Trophoblast cell (in vitro differentiated cells and primary cell): ENCODE measurements around the gene CAPN13.

Experiments used
- DNase-seq, 2 donors: peaks; one replicate each; pipeline ENCODE4 v3.0.0-alpha.2; 2016
- H2AFZ ChIP-seq: 2 replicates; pipeline ENCODE4 v1.6.1; 2013; ENCODE audit warnings: low read length, moderate library complexity, mild to moderate bottlenecking; ENCODE audit not compliant: insufficient read depth, poor library complexity
- H2AK5ac ChIP-seq: 2 replicates; pipeline ENCODE4 v1.6.1; 2013; ENCODE audit warnings: mild to moderate bottlenecking, low read length
- H2BK120ac ChIP-seq: 2 replicates; pipeline ENCODE4 v1.6.1; 2013; ENCODE audit warnings: low read length, mild to moderate bottlenecking, moderate library complexity; ENCODE audit not compliant: insufficient read depth, poor library complexity
- H2BK12ac ChIP-seq: 2 replicates; pipeline ENCODE4 v1.6.1; 2013; ENCODE audit warnings: mild to moderate bottlenecking, low read length, moderate library complexity
- H2BK5ac ChIP-seq: 2 replicates; pipeline ENCODE4 v1.6.1; 2013; ENCODE audit warnings: low read length, low read depth, moderate library complexity, mild to moderate bottlenecking; ENCODE audit not compliant: poor library complexity
- H3K14ac ChIP-seq: 2 replicates; pipeline ENCODE4 v1.6.1; 2013; ENCODE audit warnings: mild to moderate bottlenecking, low read length
- H3K18ac ChIP-seq: 2 replicates; pipeline ENCODE4 v1.6.1; 2013; ENCODE audit warnings: mild to moderate bottlenecking, low read length
- H3K23ac ChIP-seq: 2 replicates; pipeline ENCODE4 v1.6.1; 2013; ENCODE audit warnings: low read length
- H3K27ac ChIP-seq: 2 replicates; pipeline ENCODE4 v1.5.1; 2013; ENCODE audit warnings: low read depth, mild to moderate bottlenecking, inconsistent platforms, low read length, moderate library complexity
- H3K27me3 ChIP-seq: 2 replicates; pipeline ENCODE4 v1.6.1; 2013; ENCODE audit warnings: inconsistent platforms, mild to moderate bottlenecking, low read length, moderate library complexity; ENCODE audit not compliant: insufficient read depth
- H3K36me3 ChIP-seq, 2 experiments: 1 replicate in 1 of 2; 2 replicates in 1 of 2; pipeline ENCODE4 v1.6.1; 2013; ENCODE audit warnings: low read length in 2 of 2, mild to moderate bottlenecking in 2 of 2, moderate library complexity in 1 of 2; ENCODE audit not compliant: insufficient read depth in 2 of 2, control insufficient read depth in 1 of 2
- H3K4ac ChIP-seq: 2 replicates; pipeline ENCODE4 v1.6.1; 2013; ENCODE audit warnings: low read depth, mild to moderate bottlenecking, low read length, moderate library complexity
- H3K4me1 ChIP-seq, 2 experiments: 1 replicate in 1 of 2; 2 replicates in 1 of 2; pipeline ENCODE4 v1.6.1; 2013; ENCODE audit warnings: low read length in 2 of 2, mild to moderate bottlenecking in 2 of 2, moderate library complexity in 1 of 2; ENCODE audit not compliant: insufficient read depth in 2 of 2, control insufficient read depth in 1 of 2
- H3K4me2 ChIP-seq: 2 replicates; pipeline ENCODE4 v1.6.1; 2013; ENCODE audit warnings: inconsistent platforms, mild to moderate bottlenecking, low read length, moderate library complexity
- H3K4me3 ChIP-seq: 2 replicates; pipeline ENCODE4 v1.5.1; 2013; ENCODE audit warnings: mild to moderate bottlenecking, low read depth, low read length, inconsistent platforms
- H3K79me1 ChIP-seq: one replicate; pipeline ENCODE4 v1.6.1; 2013; ENCODE audit warnings: low read length
- H3K79me2 ChIP-seq: 2 replicates; pipeline ENCODE4 v1.6.1; 2013; ENCODE audit warnings: low read length, mild to moderate bottlenecking; ENCODE audit not compliant: control insufficient read depth, insufficient read depth, poor library complexity
- H3K9ac ChIP-seq: 2 replicates; pipeline ENCODE4 v1.6.1; 2013; ENCODE audit warnings: mild to moderate bottlenecking, low read length
- H3K9me3 ChIP-seq: 2 replicates; pipeline ENCODE4 v1.6.1; 2013; ENCODE audit warnings: low read depth, mild to moderate bottlenecking, control low read depth, inconsistent platforms, low read length; ENCODE audit not compliant: insufficient read depth
- H4K12ac ChIP-seq: 2 replicates; pipeline ENCODE4 v1.6.1; 2013; ENCODE audit warnings: low read depth, mild to moderate bottlenecking, low read length, moderate library complexity
- H4K8ac ChIP-seq: 2 replicates; pipeline ENCODE4 v1.6.1; 2013; ENCODE audit warnings: low read depth, mild to moderate bottlenecking, low read length, moderate library complexity
- H4K91ac ChIP-seq: one replicate; pipeline ENCODE4 v1.6.1; 2013; ENCODE audit warnings: low read depth, mild to moderate bottlenecking, low read length, moderate library complexity
- WGBS: extraction: QIAGEN DNeasy Blood & Tissue Kit; methylation state at CpG from one replicate; pipeline ENCODE4 v1.1.7; 2013; ENCODE audit warnings: missing lambda C conversion rate; ENCODE audit not compliant: insufficient read length, insufficient coverage; ENCODE audit errors: extremely low coverage; 5-methylcytosine and 5-hydroxymethylcytosine counted together

Gene CAPN13

DNA sequence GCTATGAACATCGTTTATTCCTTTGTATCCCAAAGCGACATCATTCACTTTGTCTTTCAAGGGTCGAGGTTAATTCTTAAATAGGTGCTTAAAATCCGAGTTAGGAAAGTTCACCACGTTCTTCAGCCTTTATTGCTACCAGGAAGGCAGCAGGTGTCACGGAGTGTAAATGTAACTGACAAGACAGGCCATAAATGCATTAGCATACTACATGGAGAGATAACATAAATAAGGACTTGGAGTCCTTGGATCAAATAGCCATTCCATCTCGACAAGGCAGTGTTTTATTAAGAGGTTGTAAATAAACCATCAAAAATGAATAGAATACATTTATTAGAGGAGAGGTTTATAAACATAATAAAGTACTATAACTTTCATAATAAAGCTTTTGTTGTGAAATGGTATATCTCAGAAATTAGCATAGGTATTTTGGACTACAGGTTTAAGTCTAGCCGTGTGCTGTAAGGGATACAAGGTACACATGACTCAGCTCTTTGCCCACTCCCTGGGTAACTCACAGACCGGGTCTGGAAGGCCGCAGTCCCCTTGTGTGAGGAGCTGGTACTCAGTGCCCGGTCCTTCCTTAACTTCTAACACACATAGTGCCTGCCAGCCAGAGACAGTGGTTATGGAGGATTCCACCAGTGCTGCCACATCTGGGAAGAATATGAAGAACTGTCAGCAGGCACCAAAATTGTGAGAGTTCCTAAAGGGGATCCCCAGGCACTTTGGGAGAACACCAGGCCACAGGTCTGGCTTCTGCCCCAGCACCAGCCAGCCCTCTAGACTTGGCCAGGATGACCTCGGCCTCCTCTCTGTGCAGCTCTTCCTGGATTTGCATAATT lies 29.4 kb downstream of the CAPN13 start:
- H4K8ac ChIP-seq = no peak overlapping the region
- H3K27me3 ChIP-seq = no peaks in the 10 kb centered on the region
- no peak overlapping the region for H4K91ac ChIP-seq
- DNase-seq = no peak
- no peak overlapping the region for H2BK12ac ChIP-seq
- H3K4ac ChIP-seq = no peak overlapping the region
- no peak overlapping the region for H3K9ac ChIP-seq
- H3K4me2 ChIP-seq = no peak overlapping the region
- no peaks in the 10 kb centered on the region for H3K4me1 ChIP-seq
- no peak overlapping the region for H2AK5ac ChIP-seq
- H2BK120ac ChIP-seq = no peak overlapping the region
- H3K36me3 ChIP-seq = no peaks in the 10 kb centered on the region
- H3K4me3 ChIP-seq = no peak overlapping the region
- H4K12ac ChIP-seq = no peak overlapping the region
- H3K79me2 ChIP-seq = no peaks in the 10 kb centered on the region
- H2AFZ ChIP-seq = no peak overlapping the region
- H2BK5ac ChIP-seq = no peak overlapping the region
- no peaks in the 10 kb centered on the region for H3K9me3 ChIP-seq
- no peak overlapping the region for H3K18ac ChIP-seq
- no peak overlapping the region for H3K14ac ChIP-seq
- no peak overlapping the region for H3K23ac ChIP-seq
- no CpG with 5 or more reads among the region's 12 CpGs for WGBS
- H3K27ac ChIP-seq = no peak overlapping the region
- H3K79me1 ChIP-seq = no peaks in the 10 kb centered on the region

DNA sequence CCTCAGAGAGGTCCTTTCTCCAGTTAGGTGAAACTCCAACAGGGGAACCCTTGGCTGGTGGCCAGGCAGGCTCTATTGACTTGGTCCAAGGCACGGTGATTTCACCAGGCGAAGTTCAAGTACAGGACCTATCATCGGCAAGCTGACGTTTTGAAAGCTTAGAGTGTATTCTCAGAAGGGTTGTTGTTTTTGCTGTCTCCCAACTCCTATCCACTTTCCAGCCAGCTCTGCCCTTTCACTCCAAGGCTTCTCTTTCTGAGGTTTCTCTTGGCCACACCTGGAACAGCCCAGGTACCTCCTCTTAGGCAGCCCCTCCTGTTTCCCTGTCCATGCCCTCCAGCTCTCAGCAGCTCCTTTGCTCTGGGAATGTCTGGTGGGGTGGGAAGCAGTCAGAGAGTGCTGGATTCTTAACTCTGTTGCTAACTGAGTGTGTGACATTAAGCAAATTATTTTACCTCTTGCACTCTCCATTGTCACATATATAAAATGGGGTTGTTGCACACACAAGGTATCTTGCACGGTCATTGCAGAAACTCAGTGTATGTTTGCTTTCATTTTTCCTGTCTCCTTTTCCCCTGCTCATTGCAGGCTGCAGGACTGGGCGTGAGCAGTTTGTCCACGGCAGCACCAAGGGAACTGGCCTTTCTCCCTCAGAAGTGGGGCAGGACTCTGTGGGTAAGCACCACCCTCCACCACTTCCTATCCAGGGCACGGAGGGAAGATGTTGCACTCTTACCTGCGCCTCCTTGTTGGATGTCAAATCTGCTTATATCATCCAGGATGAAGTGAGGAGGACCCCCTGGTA lies 30.2 kb downstream of the CAPN13 start:
- DNase-seq = no peak
- H3K14ac ChIP-seq = no peak overlapping the region
- no peak overlapping the region for H4K12ac ChIP-seq
- no peak overlapping the region for H2AK5ac ChIP-seq
- no CpG with 5 or more reads among the region's 9 CpGs for WGBS
- H3K79me2 ChIP-seq = no peaks in the 10 kb centered on the region
- H3K4me2 ChIP-seq = no peak overlapping the region
- no peaks in the 10 kb centered on the region for H3K79me1 ChIP-seq
- H3K36me3 ChIP-seq = no peaks in the 10 kb centered on the region
- H3K9me3 ChIP-seq = no peaks in the 10 kb centered on the region
- no peak overlapping the region for H2AFZ ChIP-seq
- H4K8ac ChIP-seq = no peak overlapping the region
- no peak overlapping the region for H3K18ac ChIP-seq
- no peak overlapping the region for H3K23ac ChIP-seq
- H3K27me3 ChIP-seq = no peaks in the 10 kb centered on the region
- H2BK120ac ChIP-seq = no peak overlapping the region
- H3K4me3 ChIP-seq = no peak overlapping the region
- no peaks in the 10 kb centered on the region for H3K4me1 ChIP-seq
- H2BK12ac ChIP-seq = no peak overlapping the region
- no peak overlapping the region for H4K91ac ChIP-seq
- H3K9ac ChIP-seq = no peak overlapping the region
- no peak overlapping the region for H3K27ac ChIP-seq
- no peak overlapping the region for H2BK5ac ChIP-seq
- no peak overlapping the region for H3K4ac ChIP-seq

DNA sequence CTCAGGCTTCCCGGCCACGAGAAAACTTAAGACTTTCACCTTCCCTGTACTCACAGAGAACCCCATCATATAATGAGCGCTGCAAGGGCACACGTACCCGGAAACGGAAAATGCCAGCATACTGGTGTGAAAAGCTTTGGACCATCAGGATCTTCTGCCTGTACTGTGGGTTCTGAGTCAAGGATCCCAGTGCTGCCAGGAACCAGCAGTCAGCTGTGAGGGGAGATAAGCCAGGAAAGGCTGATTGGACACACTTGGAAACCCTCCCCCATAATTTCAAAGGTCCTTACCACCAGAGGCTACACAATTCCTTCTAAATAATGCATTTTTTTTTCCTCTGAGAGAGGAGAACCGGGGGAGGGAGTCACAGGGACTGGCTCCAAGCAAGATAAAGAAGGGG lies 31.4 kb downstream of the CAPN13 start:
- H3K79me1 ChIP-seq = no peaks in the 10 kb centered on the region
- H2BK5ac ChIP-seq = no peak overlapping the region
- no peak overlapping the region for H3K14ac ChIP-seq
- no peak overlapping the region for H4K91ac ChIP-seq
- no peak overlapping the region for H3K4me2 ChIP-seq
- no peaks in the 10 kb centered on the region for H3K9me3 ChIP-seq
- no CpG with 5 or more reads among the region's 7 CpGs for WGBS
- no peak overlapping the region for H2AK5ac ChIP-seq
- H3K27me3 ChIP-seq = no peaks in the 10 kb centered on the region
- H4K8ac ChIP-seq = no peak overlapping the region
- no peak overlapping the region for H3K9ac ChIP-seq
- H3K4ac ChIP-seq = no peak overlapping the region
- H3K18ac ChIP-seq = no peak overlapping the region
- no peak overlapping the region for H3K27ac ChIP-seq
- DNase-seq = no peak
- H3K4me3 ChIP-seq = no peak overlapping the region
- H3K4me1 ChIP-seq = no peaks in the 10 kb centered on the region
- H3K23ac ChIP-seq = no peak overlapping the region
- no peak overlapping the region for H4K12ac ChIP-seq
- H3K36me3 ChIP-seq = no peaks in the 10 kb centered on the region
- no peak overlapping the region for H2BK12ac ChIP-seq
- H2BK120ac ChIP-seq = no peak overlapping the region
- H2AFZ ChIP-seq = no peak overlapping the region
- H3K79me2 ChIP-seq = no peaks in the 10 kb centered on the region

- Histone ChIP-seq H4K12ac (no peak overlapping the region), H3K4ac (no peak overlapping the region), H3K9ac (peak overlapping the region; percentile 29), H2AFZ (no peak overlapping the region), H3K27ac (no peak overlapping the region), H3K18ac (no peak overlapping the region), H2BK12ac (no peak overlapping the region), H3K9me3 (no peaks in the 10 kb centered on the region), H2BK5ac (no peak overlapping the region), H3K4me2 (no peak overlapping the region), H3K4me3 (no peak overlapping the region), H3K4me1 (no peaks in the 10 kb centered on the region), H3K14ac (no peak overlapping the region), H4K8ac (no peak overlapping the region), H4K91ac (no peak overlapping the region), H2AK5ac (no peak overlapping the region), H2BK120ac (no peak overlapping the region), H3K36me3 (no peaks in the 10 kb centered on the region), H3K79me2 (no peaks in the 10 kb centered on the region), H3K27me3 (no peaks in the 10 kb centered on the region), H3K79me1 (no peaks in the 10 kb centered on the region), H3K23ac (no peak overlapping the region)
- DNase-seq = peak in 1 of 2 donors; percentile 44
- no CpG with 5 or more reads among the region's 3 CpGs for WGBS
Observed at GRCh38 chr2:30772021-30772705, 35.1 kb downstream of the CAPN13 start.
